Measurements from ENCODE around the gene CLDN2.
"Not testable (repeated sequence)": the region's sequence is repeated elsewhere in the genome, so short reads cannot be mapped to it uniquely, and the experiment has no call there.

Gene CLDN2

GRCh38 chrX:106966547-106966946 is 46.3 kb downstream of the CLDN2 start:
- not testable (repeated sequence) for DNase-seq

- DNase-seq: no peak
Observed at GRCh38 chrX:106972896-106973295, 52.7 kb downstream of the CLDN2 start.

GRCh38 chrX:106973433-106974149 is 53.4 kb downstream of the CLDN2 start:
- no peak for DNase-seq

- no peak for DNase-seq
Observed at GRCh38 chrX:106976416-106976815, 56.2 kb downstream of the CLDN2 start.

Measured in midbrain (tissue), 1 donor.